Hematopoietic multipotent progenitor cell (in vitro differentiated cells): ENCODE measurements around the gene SPEM3. TPM values are rescaled to one million over a fixed set of nuclear protein-coding genes. Genes with fewer than 3 reads are reported as not detected.
"Not testable (repeated sequence)": the region's sequence is repeated elsewhere in the genome, so short reads cannot be mapped to it uniquely, and the experiment has no call there.

ENCODE experiments used
- DNase-seq, 3 donors: peaks; one replicate each; pipeline ENCODE4 v3.0.0-alpha.2; 2011 to 2015; ENCODE audit warnings: low read depth in 2 of 3, low spot score in 2 of 3
- total RNA-seq: library from RNA; depleted of rRNA; stranded (reverse); fragments of >200 nt; gene quantifications from one replicate; pipeline ENCODE4 v1.2.3, GENCODE V29; 2012

Gene SPEM3
- total RNA-seq, 1 donor, result not detected

GRCh38 chr17:7468290-7468689, 39.6 kb downstream of the SPEM3 start:
- DNase-seq, result no peak

DNA sequence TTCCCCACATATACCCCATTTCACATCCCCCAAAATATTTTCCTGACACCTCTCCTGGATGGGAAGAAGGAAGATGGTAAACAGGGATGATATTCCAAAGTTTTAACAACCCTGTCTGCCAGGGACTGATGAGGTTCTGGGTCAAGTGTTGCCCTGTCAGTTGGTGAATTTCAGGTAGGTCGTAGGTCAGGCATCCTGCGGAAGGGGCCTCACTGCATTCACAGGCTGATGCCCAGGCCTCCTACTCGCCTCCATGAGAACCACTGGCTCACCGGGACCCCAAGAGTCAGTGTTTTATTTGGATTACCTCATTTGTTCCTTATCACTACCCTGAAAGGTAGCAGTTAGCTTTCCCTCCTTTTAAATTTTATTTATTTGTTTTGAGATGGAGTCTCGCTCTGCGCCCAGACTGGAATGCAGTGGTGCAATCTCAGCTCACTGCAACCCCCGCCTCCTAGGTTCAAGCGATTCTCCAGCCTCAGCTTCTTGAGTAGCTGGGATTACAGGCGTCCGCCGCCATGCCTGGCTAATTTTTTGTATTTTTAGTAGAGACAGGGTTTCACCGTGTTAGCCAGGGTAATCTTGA, 40.2 kb downstream of the SPEM3 start:
- no peak for DNase-seq

DNA sequence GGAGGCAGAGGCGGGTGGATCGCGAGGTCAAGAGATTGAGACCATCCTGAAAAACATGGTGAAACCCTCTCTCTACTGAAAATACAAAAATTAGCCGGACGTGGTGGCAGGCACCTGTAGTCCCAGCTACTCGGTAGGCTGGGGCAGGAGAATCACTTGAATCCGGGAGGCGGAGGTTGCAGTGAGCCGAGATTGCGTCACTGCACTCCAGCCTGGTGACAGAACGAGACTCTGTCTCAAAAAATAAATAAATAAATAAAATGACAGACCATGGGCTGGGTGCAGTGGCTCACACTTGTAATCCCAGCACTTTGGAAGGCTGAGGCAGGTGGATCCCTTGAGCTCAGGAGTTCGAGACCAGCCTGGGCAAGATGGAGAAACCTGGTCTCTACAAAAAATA, 41.2 kb downstream of the SPEM3 start:
- not testable (repeated sequence) for DNase-seq

DNA sequence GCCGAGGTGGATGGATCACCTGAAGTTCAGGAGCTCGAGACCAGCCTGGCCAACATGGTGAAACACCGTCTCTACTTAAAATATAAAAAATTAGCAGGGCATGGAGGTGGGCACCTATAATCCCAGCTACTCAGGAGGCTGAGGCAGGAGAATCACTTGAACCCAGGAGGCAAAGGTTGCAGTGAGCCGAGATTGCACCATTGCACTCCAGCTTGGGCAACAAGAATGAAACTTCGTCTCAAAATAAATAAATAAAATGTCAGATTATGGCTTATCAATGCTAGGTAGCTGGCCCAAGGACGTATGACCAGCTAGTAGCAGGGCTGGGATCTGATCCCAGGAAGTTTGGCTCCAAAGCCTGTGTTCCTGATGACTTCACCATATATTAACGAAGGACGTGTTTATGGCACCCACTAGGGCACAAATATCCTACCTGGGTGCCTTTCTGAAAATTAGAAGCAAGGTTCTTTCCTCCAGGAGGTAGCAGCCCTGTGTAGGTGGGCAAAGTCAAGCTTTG, 41.9 kb downstream of the SPEM3 start:
- not testable (repeated sequence) for DNase-seq

DNA sequence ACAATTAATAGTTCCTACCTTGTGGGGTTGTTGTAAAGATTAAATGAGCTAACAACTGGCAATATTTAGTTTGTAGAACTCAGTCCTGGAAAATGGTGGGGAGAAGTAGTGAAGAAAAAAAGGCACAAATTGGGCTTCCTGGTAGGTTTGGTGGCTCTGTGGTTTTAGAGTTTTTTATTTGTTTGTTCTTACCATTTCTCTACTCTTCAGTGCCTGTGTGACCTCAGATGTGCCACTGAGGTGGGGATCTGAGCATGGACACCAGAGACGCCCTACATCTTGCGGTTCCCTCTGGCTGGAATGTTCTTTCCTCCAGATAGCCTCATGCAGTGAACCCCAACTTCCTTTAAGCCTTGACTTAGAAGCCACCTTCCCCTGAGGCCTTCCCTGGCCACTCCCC, 43.1 kb downstream of the SPEM3 start:
- no peak for DNase-seq

- DNase-seq, result not testable (repeated sequence)
Observed at GRCh38 chr17:7474767-7475166, 46.1 kb downstream of the SPEM3 start.

GRCh38 chr17:7475764-7476422, 47.2 kb downstream of the SPEM3 start:
- DNase-seq, result peak in 1 of 3 donors; percentile 42

DNA sequence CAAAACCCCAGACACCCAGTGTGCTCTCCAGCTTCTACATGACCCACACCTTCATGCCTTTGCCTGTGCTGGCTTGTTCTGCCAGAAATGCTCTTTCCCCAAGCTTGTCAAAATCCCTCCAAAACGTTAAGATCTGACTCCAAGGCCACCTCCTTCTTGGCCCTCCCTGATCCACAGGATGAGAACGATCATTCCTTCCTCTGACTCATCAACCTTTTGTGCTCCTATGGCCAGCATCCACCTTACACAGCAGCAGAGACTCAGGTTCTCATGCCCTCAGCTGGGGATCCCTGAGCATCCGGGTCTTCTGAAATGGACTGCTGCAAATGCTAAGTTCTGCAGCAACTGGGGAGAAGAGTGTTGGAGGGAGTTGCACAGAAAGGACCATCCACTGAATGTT, 47.8 kb downstream of the SPEM3 start:
- no peak for DNase-seq

- DNase-seq, result no peak
Observed at GRCh38 chr17:7476951-7477350, 48.3 kb downstream of the SPEM3 start.

DNA sequence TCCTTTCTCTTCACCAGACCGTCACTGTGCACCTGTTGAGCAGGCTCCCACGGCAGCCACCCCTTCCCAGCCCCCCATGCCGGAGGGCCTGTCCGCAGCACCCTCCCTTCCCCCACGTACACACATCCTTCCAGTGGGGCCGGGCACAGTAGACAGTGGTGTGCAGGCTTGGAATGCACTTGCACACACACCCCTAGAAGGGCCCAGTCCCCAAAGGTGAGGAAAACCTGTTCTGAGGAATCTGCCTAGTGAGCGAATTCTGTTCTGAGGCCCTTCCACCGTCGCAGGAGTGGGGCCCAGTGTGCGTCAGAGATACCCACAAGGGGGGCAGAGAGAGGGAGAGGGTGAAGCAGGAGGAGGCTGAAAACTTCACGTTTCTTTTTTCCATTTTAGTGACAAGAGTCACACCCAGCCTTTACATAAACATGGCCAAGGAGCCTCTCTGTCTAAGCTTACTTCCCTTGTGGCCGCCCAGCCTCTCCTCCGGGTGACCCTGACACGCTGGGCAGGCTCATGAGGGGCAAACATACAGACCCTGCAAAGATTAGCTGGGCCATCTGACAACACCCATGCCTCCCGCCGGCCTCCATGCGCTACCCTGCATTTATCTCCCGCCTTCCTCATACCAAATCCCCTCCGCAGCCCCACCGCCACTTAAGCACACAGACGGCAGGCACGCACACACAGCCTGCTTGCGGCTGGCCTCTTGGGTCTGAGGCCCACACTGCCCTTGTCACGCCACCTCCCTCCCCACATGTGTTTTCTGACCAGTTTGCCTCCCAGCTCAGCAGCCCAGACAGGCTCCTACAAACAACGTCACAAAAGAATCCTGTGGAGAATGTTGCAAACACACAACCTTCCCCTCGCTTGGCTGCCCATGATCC, 49.0 kb downstream of the SPEM3 start:
- peak in 1 of 3 donors; percentile 54 for DNase-seq

DNA sequence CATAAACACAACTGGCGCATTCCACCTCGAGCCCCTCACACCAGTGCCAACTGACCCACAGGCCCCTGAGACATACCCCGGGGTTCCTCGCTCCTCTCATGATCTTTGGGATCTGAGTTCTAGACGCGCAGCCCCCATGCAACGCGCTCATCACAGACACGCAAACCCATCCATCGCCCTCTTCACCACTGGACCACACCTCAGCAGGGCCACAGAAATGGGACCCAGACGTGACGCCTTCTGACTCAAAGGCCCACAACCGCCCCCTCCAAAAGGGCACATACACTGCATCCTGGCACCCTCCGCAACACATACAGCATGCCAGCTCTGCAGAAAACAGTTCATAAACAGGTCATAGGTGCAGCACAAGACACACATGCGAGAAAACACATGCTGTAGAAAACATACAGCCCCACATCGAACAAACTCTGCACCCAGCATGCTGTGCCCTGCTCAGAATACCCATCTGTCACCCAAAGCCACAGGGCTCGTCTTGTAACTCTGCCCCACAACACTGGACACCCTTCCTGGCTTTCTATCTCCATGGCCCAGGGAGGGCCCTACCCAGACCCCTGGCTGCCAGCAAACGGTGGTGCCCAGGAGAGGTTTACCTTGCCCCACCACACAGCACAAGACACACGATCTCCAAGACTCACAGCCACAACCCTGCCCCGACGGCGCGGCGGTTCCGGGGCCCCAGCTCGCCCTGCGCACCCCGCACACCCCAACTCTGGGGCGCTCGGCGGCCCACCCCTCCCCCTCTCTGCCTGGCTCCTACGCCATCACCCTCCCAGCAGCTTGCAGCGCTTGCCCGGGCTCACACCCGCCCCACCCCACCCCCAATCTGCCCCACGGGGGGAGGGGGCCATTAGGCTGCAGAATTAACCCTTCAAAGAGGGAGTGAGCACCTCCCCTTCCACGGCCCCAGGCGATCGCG, 49.9 kb downstream of the SPEM3 start:
- peak in 2 of 3 donors; percentile 47 to 69 for DNase-seq

GRCh38 chr17:7479213-7480088, 50.8 kb downstream of the SPEM3 start, which contains the start of gene ZBTB4:
ZBTB4 (minus strand) TSS chr17:7479631; CDS start chr17:7466801, 12,830 bp downstream.
- DNase-seq, result peak; percentile 52 to 59 (median 55)

DNA sequence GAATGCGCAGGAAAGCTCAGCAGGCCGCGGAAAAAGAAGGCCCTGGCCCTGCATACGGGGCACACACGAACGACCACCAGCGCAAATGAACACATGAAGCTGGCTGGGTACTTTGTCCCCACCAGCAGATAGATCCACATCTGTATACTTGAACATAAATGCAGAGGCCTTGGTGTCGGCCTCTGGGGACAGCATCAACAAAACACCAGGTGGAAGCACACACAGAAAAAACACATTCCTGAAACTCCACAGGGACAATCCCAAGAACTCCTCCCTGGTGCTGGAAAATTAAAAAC, 51.4 kb downstream of the SPEM3 start:
- DNase-seq, result no peak

- not testable (repeated sequence) for DNase-seq
Observed at GRCh38 chr17:7481275-7481674, 52.6 kb downstream of the SPEM3 start, which contains the start of gene SLC35G6. SLC35G6 (plus strand) TSS chr17:7481446; CDS start chr17:7481517, 71 bp downstream.

DNA sequence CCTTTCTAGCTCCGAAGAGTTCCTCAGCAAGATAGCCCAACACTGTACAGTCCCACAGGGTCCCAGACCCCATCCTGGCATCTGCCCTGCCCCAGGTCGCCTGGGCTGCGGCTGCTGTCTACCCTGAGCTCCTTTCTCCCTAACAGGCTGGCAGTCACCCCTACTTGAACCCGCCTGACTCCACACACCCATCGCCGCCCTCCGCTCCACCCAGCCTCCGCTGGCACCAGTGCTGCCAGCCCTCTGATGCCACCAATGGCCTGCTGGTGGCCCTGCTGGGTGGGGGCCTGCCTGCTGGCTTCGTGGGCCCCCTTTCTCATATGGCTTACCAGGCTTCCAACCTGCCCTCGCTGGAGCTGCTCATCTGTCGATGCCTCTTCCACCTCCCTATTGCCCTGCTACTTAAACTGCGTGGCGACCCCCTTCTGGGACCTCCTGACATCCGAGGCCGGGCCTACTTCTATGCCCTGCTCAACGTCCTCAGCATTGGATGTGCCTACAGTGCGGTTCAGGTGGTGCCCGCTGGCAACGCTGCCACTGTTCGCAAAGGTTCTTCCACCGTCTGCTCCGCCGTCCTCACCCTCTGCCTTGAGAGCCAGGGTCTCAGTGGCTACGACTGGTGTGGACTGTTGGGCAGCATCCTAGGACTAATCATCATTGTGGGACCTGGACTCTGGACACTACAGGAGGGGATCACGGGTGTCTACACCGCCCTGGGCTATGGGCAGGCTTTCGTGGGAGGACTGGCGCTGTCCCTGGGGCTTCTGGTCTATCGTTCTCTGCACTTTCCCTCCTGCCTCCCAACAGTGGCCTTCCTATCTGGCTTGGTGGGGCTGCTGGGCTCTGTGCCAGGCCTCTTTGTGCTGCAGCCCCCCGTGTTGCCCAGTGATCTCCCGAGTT, 53.4 kb downstream of the SPEM3 start:
- DNase-seq, result not testable (repeated sequence)
